Left ventricle myocardium inferior (tissue), 1 donor: ENCODE results near the gene SMIM27. TPM values are rescaled to one million over a fixed set of nuclear protein-coding genes. Genes with fewer than 3 reads are reported as not detected.

Source experiments
- DNase-seq: peaks from one replicate; pipeline ENCODE4 v3.0.0-alpha.2; 2020
- H3K27ac ChIP-seq: fragments of 200-600 bp; replicated peaks from 2 replicates; pipeline ENCODE4 v1.8.0; 2021
- H3K27me3 ChIP-seq: fragments of 200-600 bp; 2 replicates; pipeline ENCODE4 v1.8.0; 2021; ENCODE audit warnings: low read depth
- H3K36me3 ChIP-seq: fragments of 200-600 bp; 2 replicates; pipeline ENCODE4 v1.8.0; 2021
- H3K4me1 ChIP-seq: fragments of 200-600 bp; 2 replicates; pipeline ENCODE4 v1.8.0; 2021
- H3K4me3 ChIP-seq: fragments of 200-600 bp; 2 replicates; pipeline ENCODE4 v1.8.0; 2021; ENCODE audit warnings: mild to moderate bottlenecking, moderate library complexity
- H3K9me3 ChIP-seq: fragments of 200-600 bp; replicated peaks from 2 replicates; pipeline ENCODE4 v1.8.0; 2021
- intact Hi-C: fragments of 100-400 bp; cut with micrococcal nuclease; formaldehyde crosslinking; loops from one replicate; pipeline ENCODE4 v1.11.0; 2022
- total RNA-seq: library from RNA; stranded (reverse); fragmentation: NEBNext Ultra II Directional; extraction: Animal tissue kit (Norgen Biotek cat#: 25700); gene quantifications from one replicate; pipeline ENCODE4 v1.2.1, GENCODE V29; 2021
- TF ChIP-seq, protein P1 (sequence below): fragments of 200-600 bp; IDR thresholded peaks from 2 replicates; pipeline ENCODE4 v1.8.0; 2021; ENCODE audit warnings: antibody characterized with exemption, mild to moderate bottlenecking, borderline replicate concordance
- donor health status: DM: no; HTN: yes; CAD: no; lungs with severe emphysema.

SMIM27 gene
- total RNA-seq, 1 donor from 2014 or later: 17.3 TPM

DNA sequence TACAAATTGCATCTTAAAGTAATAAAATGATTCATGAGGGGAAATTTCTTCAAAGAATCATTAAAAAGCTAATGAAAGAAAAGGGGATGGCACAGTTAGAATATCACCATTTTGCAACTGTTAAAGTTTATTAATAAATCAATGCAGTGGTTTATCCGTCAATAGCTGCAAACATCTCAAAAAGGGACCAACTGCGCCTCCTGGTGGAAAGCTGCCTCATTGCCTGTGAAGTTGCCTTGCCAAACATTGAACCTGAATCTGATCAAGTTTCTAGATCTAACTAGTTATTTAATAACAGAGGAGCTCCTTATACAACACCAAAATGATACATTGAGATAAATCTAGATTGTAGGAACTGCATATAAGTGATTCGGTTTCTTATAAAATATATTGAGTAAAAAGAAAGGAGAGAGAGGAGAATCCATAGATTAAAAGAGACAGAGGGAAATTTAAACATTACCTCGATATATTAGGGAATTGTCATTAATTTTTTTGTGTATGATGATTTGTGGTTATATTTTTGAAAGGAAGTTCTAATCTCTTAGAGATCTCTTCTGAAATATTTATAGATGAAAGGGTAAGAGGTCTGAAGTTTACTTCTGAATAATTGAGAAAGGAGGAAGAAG, 27.7 kb downstream of the SMIM27 start:
- Histone ChIP-seq H3K4me3 (no peak overlapping the region), H3K27me3 (peaks cover 29% of the 10 kb centered on the region), H3K27ac (no peak overlapping the region), H3K9me3 (no peaks in the 10 kb centered on the region), H3K4me1 (peaks cover 6% of the 10 kb centered on the region), H3K36me3 (no peaks in the 10 kb centered on the region)
- TF ChIP-seq, protein P1, sequence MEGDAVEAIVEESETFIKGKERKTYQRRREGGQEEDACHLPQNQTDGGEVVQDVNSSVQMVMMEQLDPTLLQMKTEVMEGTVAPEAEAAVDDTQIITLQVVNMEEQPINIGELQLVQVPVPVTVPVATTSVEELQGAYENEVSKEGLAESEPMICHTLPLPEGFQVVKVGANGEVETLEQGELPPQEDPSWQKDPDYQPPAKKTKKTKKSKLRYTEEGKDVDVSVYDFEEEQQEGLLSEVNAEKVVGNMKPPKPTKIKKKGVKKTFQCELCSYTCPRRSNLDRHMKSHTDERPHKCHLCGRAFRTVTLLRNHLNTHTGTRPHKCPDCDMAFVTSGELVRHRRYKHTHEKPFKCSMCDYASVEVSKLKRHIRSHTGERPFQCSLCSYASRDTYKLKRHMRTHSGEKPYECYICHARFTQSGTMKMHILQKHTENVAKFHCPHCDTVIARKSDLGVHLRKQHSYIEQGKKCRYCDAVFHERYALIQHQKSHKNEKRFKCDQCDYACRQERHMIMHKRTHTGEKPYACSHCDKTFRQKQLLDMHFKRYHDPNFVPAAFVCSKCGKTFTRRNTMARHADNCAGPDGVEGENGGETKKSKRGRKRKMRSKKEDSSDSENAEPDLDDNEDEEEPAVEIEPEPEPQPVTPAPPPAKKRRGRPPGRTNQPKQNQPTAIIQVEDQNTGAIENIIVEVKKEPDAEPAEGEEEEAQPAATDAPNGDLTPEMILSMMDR: peak; percentile 94
- peak; percentile 61 for DNase-seq
- intact Hi-C loops: loop anchor here (2.0 kb wide), 1 partner anchor 201 kb away; no protein-coding TSS in a partner anchor

- intact Hi-C loops: loop anchor here (2.0 kb wide), 1 partner anchor 202 kb away; no protein-coding TSS in a partner anchor
- peaks cover 31% of the 10 kb centered on the region for H3K27me3 ChIP-seq
- H3K36me3 ChIP-seq: no peaks in the 10 kb centered on the region
- H3K4me1 ChIP-seq: peaks cover 6% of the 10 kb centered on the region
- H3K27ac ChIP-seq: no peak overlapping the region
- H3K4me3 ChIP-seq: no peak overlapping the region
- TF ChIP-seq, protein P1: no peak
- no peak for DNase-seq
- H3K9me3 ChIP-seq: no peaks in the 10 kb centered on the region
Observed at GRCh38 chr9:32580631-32581300, 28.6 kb downstream of the SMIM27 start.

DNA sequence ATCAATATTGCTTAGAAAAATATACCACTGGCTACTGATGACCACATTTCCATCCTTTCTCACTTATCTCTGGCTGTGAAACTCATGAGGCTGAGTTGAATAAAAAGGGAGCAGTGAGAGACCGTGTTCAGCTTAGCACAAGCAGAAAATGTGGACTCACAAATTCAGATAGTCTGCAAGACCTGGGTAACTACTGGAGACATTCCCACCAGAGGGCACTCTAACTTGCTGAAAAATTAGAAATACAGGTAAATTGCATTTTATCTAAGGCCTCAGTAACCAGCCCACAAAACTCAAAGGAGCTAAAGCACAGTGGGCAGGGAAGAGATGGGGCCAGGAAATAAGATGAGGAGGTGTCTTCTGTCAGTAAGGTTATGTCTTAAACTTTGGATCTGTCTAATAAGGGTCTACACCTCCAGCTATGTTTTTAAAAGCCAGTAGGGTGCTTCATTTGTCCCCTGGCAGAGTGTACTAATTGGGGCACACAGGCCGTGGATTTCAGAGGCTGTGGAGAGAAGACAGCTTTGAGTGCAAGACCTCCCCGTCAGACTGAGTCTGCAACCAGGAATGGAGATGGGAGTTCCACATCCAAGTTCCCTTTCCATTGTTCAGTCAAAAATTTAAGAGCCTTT, 29.5 kb downstream of the SMIM27 start:
- no peak for DNase-seq
- Histone ChIP-seq H3K9me3 (no peaks in the 10 kb centered on the region), H3K4me3 (no peak overlapping the region), H3K27ac (no peak overlapping the region), H3K36me3 (no peaks in the 10 kb centered on the region), H3K27me3 (peaks cover 40% of the 10 kb centered on the region), H3K4me1 (peaks cover 6% of the 10 kb centered on the region)
- intact Hi-C loops: loop anchor here (2.0 kb wide), 1 partner anchor 203 kb away; no protein-coding TSS in a partner anchor
- TF ChIP-seq, protein P1: peak; percentile 57

DNA sequence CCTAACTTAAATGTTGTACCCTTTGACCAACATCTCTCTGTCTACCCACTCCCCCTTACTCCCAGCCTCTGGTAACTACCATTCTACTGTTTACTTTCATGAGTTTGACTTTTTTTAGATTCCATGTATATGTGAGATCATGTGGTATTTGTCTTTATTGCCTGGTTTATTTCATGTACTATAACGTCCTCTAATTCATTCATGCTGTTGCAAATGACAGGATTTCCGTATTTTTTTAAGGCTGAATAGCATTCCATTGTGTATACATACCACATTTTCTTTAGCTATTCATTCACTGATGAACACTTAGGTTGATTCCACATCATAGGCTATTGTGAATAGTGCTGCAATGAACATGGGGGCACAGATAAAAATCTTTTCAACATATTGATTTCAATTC, 32.7 kb downstream of the SMIM27 start:
- intact Hi-C loops: no loop called here
- TF ChIP-seq, protein P1: no peak
- H3K27ac ChIP-seq: no peak overlapping the region

DNA sequence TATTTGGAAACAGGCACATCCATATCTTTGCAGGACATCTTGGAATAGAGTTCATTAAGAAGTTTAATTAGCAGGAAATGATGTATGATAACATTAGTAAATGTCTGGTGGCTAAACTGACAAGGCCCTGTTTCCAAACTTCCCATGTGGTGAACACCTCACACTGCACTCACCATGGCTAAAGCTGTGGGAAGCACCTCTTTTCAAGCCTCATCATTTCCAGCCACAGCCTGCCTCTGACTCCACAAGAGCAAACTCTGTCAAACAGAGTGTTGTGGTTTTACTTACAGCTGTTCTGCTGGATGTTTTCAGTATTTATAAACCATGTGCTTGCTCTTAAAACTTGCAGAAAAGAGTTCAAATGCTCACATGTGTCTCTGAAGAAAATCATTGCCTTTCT, 35.8 kb downstream of the SMIM27 start:
- H3K9me3 ChIP-seq: no peaks in the 10 kb centered on the region
- no peaks in the 10 kb centered on the region for H3K4me1 ChIP-seq
- no peak overlapping the region for H3K27ac ChIP-seq
- DNase-seq: no peak
- intact Hi-C loops: no loop called here
- peaks cover 59% of the 10 kb centered on the region for H3K27me3 ChIP-seq
- TF ChIP-seq, protein P1: no peak
- H3K4me3 ChIP-seq: no peak overlapping the region
- H3K36me3 ChIP-seq: no peaks in the 10 kb centered on the region

More for the DNA sequence above, 32.7 kb downstream of the SMIM27 start:
- no peak overlapping the region for H3K4me3 ChIP-seq
- DNase-seq: no peak
- no peaks in the 10 kb centered on the region for H3K36me3 ChIP-seq
- H3K27me3 ChIP-seq: peaks cover 59% of the 10 kb centered on the region
- no peaks in the 10 kb centered on the region for H3K4me1 ChIP-seq
- H3K9me3 ChIP-seq: no peaks in the 10 kb centered on the region
